ENCODE measurements around the gene GRWD1.

Gene GRWD1

DNA sequence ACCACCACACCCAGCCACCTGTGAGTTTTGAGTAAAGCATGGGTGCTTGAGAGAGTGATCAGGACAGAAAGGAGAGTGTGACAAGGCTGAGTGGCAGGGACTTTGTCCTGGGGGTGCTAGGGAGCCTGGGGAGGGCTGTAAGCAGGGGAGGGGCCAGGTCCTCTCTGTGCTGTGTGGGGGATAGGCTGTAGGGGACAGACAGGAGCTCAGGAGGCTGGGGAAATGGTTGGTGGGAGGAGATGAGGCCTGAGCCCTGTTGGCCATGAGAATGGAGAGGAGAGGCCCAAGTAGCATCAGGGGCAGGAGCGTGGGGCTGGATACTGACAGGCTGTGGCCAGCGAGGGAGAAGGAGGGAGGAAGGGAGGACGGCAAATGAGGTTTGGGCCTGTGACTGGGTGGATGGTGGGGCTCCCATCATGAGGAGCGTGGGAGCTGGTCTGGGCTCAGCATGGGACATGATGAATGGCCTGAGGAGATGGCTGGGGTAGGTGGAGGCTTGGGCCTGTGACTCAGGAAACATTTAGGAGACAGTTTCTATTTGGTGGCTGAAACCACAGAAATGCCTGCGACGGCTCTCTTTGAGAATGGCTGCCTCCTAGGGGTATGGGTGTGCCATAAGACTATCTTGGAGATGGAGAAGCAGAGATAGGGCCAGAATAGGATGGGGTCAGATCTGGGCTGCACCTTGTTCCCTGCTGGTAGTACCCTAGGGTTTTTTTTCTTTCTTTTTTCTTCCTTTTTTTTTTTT is 27.3 kb upstream of the GRWD1 start:
- Histone ChIP-seq H3K36me3 (ENCODE audit: insufficient read depth, low read length) (no peaks in the 10 kb centered on the region), H3K9me3 (ENCODE audit: low read depth, low read length) (no peaks in the 10 kb centered on the region), H3K9ac (ENCODE audit: insufficient read length) (no peak overlapping the region), H3K27ac (0 out of 2 replicates have a peak overlapping the region, but pooled peaks have one; percentile 13), H3K4me3 (no peak overlapping the region)
- TF ChIP-seq EZH2 (IDR thresholded peaks at IDR 0.05), result no peak
- TF ChIP-seq FOXP2 (optimal IDR thresholded peaks at IDR 0.05; ENCODE audit: control extremely low read depth, extremely low read length, insufficient read depth), result no peak
- no peak for TF ChIP-seq POLR2AphosphoS5 (IDR thresholded peaks at IDR 0.05; ENCODE audit: borderline replicate concordance, low read depth, low read length)
- no peak for DNase-seq (ENCODE audit: low read depth, low spot score)

DNA sequence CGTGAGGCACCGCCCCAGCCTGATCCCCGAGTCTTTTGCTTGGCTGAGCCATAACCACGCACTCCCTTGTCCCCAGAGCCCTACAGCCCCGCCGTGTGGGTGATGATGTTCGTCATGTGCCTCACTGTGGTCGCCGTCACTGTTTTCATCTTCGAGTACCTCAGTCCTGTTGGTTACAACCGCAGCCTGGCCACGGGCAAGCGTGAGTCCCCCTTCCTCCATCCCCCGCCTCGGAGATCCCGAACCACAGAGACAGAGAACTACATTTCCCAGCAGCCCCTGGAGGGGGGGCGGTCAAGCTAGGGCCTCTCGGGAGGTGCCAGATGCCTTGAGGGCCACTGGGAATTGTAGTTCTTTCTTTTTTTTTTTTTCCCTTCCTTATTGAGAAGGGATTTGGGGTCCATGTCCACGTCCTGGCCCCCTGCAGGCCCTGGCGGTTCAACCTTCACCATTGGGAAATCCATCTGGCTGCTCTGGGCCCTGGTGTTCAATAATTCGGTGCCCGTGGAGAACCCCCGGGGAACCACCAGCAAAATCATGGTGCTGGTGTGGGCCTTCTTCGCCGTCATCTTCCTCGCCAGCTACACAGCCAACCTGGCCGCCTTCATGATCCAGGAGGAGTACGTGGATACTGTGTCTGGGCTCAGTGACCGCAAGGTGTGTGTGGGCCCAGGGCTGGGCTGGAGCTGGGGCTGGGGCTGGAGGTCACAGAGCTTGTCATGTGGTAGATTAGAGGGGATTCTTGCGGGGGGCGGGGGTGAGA is 26.4 kb upstream of the GRWD1 start:
- no peak overlapping the region for H3K9ac ChIP-seq (ENCODE audit: insufficient read length)
- H3K9me3 ChIP-seq (ENCODE audit: low read depth, low read length), result no peaks in the 10 kb centered on the region
- no peak overlapping the region for H3K4me3 ChIP-seq
- H3K36me3 ChIP-seq (ENCODE audit: insufficient read depth, low read length), result no peaks in the 10 kb centered on the region
- no peak for DNase-seq (ENCODE audit: low read depth, low spot score)
- no peak for TF ChIP-seq EZH2 (IDR thresholded peaks at IDR 0.05)
- TF ChIP-seq POLR2AphosphoS5 (IDR thresholded peaks at IDR 0.05; ENCODE audit: borderline replicate concordance, low read depth, low read length), result no peak
- TF ChIP-seq FOXP2 (optimal IDR thresholded peaks at IDR 0.05; ENCODE audit: control extremely low read depth, extremely low read length, insufficient read depth), result no peak
- H3K27ac ChIP-seq, result no peak overlapping the region

DNA sequence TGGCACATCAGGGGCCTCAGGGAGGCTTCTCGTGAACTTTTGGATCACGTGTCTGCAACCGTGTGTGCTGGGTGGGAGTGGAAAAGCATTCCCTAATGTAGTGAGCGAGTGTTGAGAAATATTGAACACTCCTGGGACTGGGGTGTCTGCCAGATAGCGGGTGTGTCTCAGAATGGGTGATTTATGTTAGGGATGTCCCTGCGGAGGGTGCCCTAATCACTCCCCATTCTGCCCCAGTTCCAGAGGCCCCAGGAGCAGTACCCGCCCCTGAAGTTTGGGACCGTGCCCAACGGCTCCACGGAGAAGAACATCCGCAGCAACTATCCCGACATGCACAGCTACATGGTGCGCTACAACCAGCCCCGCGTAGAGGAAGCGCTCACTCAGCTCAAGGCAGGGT is 24.2 kb upstream of the GRWD1 start:
- H3K27ac ChIP-seq, result no peak overlapping the region

DNA sequence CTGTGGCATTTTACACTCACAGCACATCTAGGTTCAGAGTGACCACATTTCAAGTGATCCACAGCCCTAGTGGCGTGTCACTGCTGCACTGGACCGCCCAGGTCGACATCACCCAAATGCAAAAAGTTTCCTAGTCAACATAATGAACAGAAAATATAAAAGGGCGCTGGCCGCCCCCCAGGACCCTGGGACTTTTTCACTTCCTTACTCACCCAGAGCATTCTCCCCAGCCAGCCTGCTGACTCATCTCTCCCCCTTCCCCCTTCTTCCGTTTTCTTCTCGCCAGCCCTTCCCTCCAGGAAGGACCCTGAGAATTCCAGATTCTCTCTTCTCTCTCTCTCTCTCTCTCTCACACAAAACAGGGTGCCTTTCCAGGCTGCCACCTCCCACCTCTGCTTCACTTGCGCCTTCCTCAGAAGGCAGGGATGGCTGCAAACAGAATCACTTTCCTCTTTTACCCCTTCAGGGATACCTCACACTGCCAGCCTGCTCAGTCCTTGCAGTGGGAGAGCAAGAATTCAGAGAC is 21.0 kb upstream of the GRWD1 start:
- H3K4me3 ChIP-seq, result peak overlapping the region; percentile 60
- no peaks in the 10 kb centered on the region for H3K36me3 ChIP-seq (ENCODE audit: insufficient read depth, low read length)
- H3K27ac ChIP-seq, result peak overlapping the region; percentile 95
- peak overlapping the region; percentile 64 for H3K9ac ChIP-seq (ENCODE audit: insufficient read length)
- DNase-seq (ENCODE audit: low read depth, low spot score), result no peak
- no peak for TF ChIP-seq EZH2 (IDR thresholded peaks at IDR 0.05)
- TF ChIP-seq POLR2AphosphoS5 (IDR thresholded peaks at IDR 0.05; ENCODE audit: borderline replicate concordance, low read depth, low read length), result peak; percentile 24; the same call in 1 of the 2 replicates
- TF ChIP-seq FOXP2 (optimal IDR thresholded peaks at IDR 0.05; ENCODE audit: control extremely low read depth, extremely low read length, insufficient read depth), result no peak
- H3K9me3 ChIP-seq (ENCODE audit: low read depth, low read length), result no peaks in the 10 kb centered on the region

More for the DNA sequence above, 24.2 kb upstream of the GRWD1 start:
- Histone ChIP-seq H3K4me3 (no peak overlapping the region), H3K9ac (ENCODE audit: insufficient read length) (no peak overlapping the region), H3K36me3 (ENCODE audit: insufficient read depth, low read length) (no peaks in the 10 kb centered on the region), H3K9me3 (ENCODE audit: low read depth, low read length) (no peaks in the 10 kb centered on the region)
- DNase-seq (ENCODE audit: low read depth, low spot score), result no peak
- TF ChIP-seq POLR2AphosphoS5 (IDR thresholded peaks at IDR 0.05; ENCODE audit: borderline replicate concordance, low read depth, low read length) (no peak), FOXP2 (optimal IDR thresholded peaks at IDR 0.05; ENCODE audit: control extremely low read depth, extremely low read length, insufficient read depth) (no peak), EZH2 (IDR thresholded peaks at IDR 0.05) (no peak)

DNA sequence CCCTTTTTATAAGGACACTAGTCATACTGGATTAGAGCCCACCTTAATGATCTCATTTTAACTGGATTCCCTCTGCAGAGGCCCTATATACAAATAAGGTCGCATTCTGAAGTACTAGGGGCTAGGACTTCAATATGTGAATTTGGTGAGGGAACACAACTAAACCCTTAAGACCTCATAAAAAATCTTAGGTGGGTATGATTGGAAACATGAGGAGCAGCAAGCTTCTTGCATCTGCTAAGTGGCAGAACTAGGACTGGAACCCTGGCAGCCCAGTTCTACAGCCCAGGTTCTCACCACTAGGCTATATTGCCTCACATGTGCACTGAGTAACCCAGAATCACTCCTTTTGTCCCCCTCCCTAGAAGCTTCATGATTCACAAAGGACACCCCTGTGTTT is 17.1 kb upstream of the GRWD1 start:
- no peaks in the 10 kb centered on the region for H3K36me3 ChIP-seq (ENCODE audit: insufficient read depth, low read length)
- DNase-seq (ENCODE audit: low read depth, low spot score), result no peak
- TF ChIP-seq FOXP2 (optimal IDR thresholded peaks at IDR 0.05; ENCODE audit: control extremely low read depth, extremely low read length, insufficient read depth) (no peak), EZH2 (IDR thresholded peaks at IDR 0.05) (no peak), POLR2AphosphoS5 (IDR thresholded peaks at IDR 0.05; ENCODE audit: borderline replicate concordance, low read depth, low read length) (no peak)
- H3K9ac ChIP-seq (ENCODE audit: insufficient read length), result no peak overlapping the region
- H3K4me3 ChIP-seq, result no peak overlapping the region
- H3K27ac ChIP-seq, result no peak overlapping the region
- no peaks in the 10 kb centered on the region for H3K9me3 ChIP-seq (ENCODE audit: low read depth, low read length)

DNA sequence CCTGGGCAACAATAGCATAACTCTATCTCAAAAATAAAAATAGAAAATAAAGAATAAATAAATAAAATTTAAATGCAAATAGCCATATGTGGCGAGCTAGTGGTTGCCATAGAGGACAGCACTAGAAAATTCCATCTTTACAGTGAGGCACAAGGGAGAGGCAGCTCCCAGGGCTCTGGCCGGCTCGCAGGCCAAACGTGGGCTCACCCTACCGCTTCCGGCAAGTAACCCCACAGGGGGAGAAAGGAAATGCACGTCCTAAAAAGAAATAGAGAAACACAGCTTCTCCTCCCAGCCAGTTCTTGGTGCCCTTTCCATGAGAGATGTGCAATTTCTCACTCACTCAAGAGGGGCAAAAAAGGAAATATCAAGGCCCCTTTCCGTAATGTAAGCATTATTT is 12.4 kb upstream of the GRWD1 start:
- DNase-seq (ENCODE audit: low read depth, low spot score), result no peak
- TF ChIP-seq EZH2 (IDR thresholded peaks at IDR 0.05), result no peak
- no peak for TF ChIP-seq FOXP2 (optimal IDR thresholded peaks at IDR 0.05; ENCODE audit: control extremely low read depth, extremely low read length, insufficient read depth)
- TF ChIP-seq POLR2AphosphoS5 (IDR thresholded peaks at IDR 0.05; ENCODE audit: borderline replicate concordance, low read depth, low read length), result no peak
- Histone ChIP-seq H3K27ac (0 out of 2 replicates have a peak overlapping the region, but pooled peaks have one; percentile 1), H3K9ac (ENCODE audit: insufficient read length) (no peak overlapping the region), H3K4me3 (no peak overlapping the region), H3K9me3 (ENCODE audit: low read depth, low read length) (no peaks in the 10 kb centered on the region), H3K36me3 (ENCODE audit: insufficient read depth, low read length) (no peaks in the 10 kb centered on the region)

DNA sequence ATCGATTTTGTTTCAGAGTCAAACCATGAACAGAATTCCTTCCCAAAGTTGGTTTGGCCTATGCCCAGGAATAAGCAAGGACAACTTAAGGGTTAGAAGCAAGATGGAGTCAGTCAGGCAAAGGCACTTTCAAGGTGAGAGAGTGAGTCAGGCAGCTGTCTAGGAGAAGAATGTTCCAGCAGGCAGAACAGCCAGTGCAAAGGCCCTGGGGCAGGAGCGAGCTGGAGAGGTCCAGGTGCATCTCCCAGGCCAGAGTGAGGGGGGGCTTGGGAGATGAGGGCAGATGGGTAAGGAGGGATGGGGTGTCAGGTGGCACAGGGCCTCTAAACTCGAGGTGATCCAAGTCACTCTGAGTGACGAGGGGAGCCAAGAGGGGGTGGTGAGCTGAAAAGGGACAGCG is 9.2 kb upstream of the GRWD1 start:
- no peak overlapping the region for H3K27ac ChIP-seq
- H3K9ac ChIP-seq (ENCODE audit: insufficient read length), result no peak overlapping the region
- no peak overlapping the region for H3K4me3 ChIP-seq
- no peaks in the 10 kb centered on the region for H3K36me3 ChIP-seq (ENCODE audit: insufficient read depth, low read length)
- DNase-seq (ENCODE audit: low read depth, low spot score), result no peak
- TF ChIP-seq EZH2 (IDR thresholded peaks at IDR 0.05) (no peak), FOXP2 (optimal IDR thresholded peaks at IDR 0.05; ENCODE audit: control extremely low read depth, extremely low read length, insufficient read depth) (no peak), POLR2AphosphoS5 (IDR thresholded peaks at IDR 0.05; ENCODE audit: borderline replicate concordance, low read depth, low read length) (no peak)
- no peaks in the 10 kb centered on the region for H3K9me3 ChIP-seq (ENCODE audit: low read depth, low read length)

DNA sequence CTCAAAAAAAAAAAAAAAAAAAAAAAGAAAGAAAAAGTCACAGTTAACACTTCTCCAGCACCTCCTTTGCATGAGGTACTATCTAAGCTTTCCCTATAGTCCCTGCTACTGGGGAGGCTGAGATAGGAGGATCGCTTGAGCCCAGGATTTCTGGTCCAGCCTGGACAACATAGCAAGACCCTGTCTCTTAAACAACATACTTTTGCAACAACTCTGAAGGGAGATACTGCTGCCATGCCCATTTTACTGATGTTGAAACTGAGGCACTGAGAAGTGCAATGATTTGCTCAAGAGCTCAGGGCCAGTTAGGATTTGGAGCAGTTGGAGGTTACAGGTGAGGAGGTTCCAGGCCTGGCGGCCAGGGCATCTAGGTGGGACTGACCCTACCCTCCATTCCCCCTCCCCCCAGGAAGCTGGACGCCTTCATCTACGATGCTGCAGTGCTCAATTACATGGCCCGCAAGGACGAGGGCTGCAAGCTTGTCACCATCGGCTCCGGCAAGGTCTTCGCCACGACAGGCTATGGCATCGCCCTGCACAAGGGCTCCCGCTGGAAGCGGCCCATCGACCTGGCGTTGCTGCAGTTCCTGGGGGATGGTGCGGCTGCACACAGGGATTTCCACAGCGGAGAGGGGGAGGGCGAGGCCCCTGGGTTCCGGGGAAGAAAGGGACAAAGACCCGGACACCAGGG is 4.3 kb upstream of the GRWD1 start:
- H3K4me3 ChIP-seq, result no peak overlapping the region
- peaks cover under 1% of the 10 kb centered on the region; the same call in 1 of the 2 replicates for H3K36me3 ChIP-seq (ENCODE audit: insufficient read depth, low read length)
- no peaks in the 10 kb centered on the region for H3K9me3 ChIP-seq (ENCODE audit: low read depth, low read length)
- no peak for DNase-seq (ENCODE audit: low read depth, low spot score)
- no peak overlapping the region for H3K27ac ChIP-seq
- TF ChIP-seq FOXP2 (optimal IDR thresholded peaks at IDR 0.05; ENCODE audit: control extremely low read depth, extremely low read length, insufficient read depth), result no peak
- no peak for TF ChIP-seq POLR2AphosphoS5 (IDR thresholded peaks at IDR 0.05; ENCODE audit: borderline replicate concordance, low read depth, low read length)
- no peak for TF ChIP-seq EZH2 (IDR thresholded peaks at IDR 0.05)
- H3K9ac ChIP-seq (ENCODE audit: insufficient read length), result no peak overlapping the region

Measured in SK-N-MC (cell line).